ENCODE results near the gene KIF1B. TPM values are rescaled to one million over a fixed set of nuclear protein-coding genes. Genes with fewer than 3 reads are reported as not detected.
A peak's percentile ranks its signal among the peaks of the same experiment; 100 is the strongest.

The KIF1B gene
- total RNA-seq, 1 experiment from 2014 or later: 28.1 TPM

DNA sequence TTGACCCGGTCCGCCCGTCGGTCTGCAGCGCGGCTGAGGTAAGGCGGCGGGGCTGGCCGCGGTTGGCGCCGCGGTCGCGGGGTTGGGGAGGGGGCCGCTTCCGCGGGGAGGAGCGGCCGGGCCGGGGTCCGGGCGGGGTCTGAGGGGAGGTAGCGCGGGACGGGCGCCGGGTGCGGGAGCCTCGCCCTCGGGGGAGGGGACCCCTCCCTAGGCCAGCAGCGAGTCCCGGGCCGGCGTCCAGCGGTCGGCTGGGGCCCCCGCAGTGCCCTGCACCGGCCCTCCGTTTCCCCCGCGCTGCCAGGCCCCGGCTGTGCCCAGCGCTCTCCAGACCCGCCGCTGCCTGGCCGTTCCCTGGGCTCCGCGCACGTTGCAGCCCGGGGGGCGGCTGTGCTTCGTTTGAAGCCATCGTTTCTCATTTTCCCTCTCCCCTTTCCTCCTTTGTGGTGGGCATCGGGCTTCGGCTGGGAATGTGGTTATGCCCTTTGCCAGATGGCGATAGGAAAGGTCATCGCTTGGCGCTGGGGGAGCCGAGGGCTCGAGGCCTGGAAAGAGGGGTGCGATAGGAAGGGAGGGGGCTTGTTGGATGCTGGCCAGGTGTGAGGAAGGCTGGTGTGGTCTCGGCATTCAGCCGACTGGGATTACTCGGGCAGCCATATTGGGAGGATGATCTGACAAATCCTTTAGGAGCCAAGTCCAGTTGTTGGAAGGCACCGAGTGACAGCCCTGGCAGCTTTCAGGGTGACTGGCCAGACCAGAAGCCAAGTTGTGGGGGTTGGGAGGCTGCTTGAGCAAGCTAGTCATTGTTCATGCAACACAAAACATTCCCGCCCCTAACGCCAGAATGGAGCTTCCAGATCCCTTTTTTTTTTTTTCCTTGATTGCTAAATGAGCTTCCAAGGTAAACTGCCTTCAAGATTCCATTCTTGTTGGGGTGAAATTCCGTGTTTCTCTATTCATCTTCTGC is 753 bp downstream of the KIF1B start:
- POLR2A ChIA-PET: interaction anchor here (1.0 to 1.8 kb wide), 3 partner anchors 10 to 127 kb away, joined by 3 to 4 read pairs (median 3); no protein-coding TSS in a partner anchor
- intact Hi-C loops (cut with micrococcal nuclease): loop anchor here (10.0 kb wide), 1 partner anchor 124 kb away; no protein-coding TSS in a partner anchor
- Histone ChIP-seq H3K4me1 (ENCODE audit: control insufficient read depth in 1 of 2, insufficient read depth in 2 of 2, low read length in 2 of 2) (peaks cover 11 to 27% of the 10 kb centered on the region in 2 experiments), H3K9me3 (ENCODE audit: control insufficient read depth in 1 of 2, insufficient read depth in 1 of 2, low read depth in 1 of 2, low read length in 2 of 2) (no peaks in the 10 kb centered on the region), H3K27ac (ENCODE audit: low read depth, low read length) (peak overlapping the region; percentile 74), H3K4me2 (ENCODE audit: low read length) (peak overlapping the region; percentile 96), H4K20me1 (ENCODE audit: insufficient read depth) (peaks cover 4% of the 10 kb centered on the region), H3K79me2 (ENCODE audit: insufficient read depth, low read length) (peaks cover 46% of the 10 kb centered on the region), H3K36me3 (ENCODE audit: control insufficient read depth in 1 of 2, insufficient read depth in 2 of 2, low read length in 2 of 2) (no peaks in the 10 kb centered on the region), H3K9me2 (ENCODE audit: insufficient read depth) (no peaks in the 10 kb centered on the region), H2AFZ (ENCODE audit: low read depth, low read length, poor library complexity, severe bottlenecking) (no peak overlapping the region), H3K27me3 (ENCODE audit: insufficient read depth, low read length) (no peaks in the 10 kb centered on the region), H3K4me3 (replicated peaks in 1 of 2; ENCODE audit: low read depth in 1 of 2, low read length in 2 of 2) (peak overlapping the region; percentile 93 to 99), H3K9ac (ENCODE audit: low read length) (peak overlapping the region; percentile 97)
- peak; percentile 66 for TF ChIP-seq ZFX (IDR thresholded peaks at IDR 0.05)
- TF ChIP-seq CBX3 (IDR thresholded peaks at IDR 0.05; ENCODE audit: low read depth): 0 out of 2 replicates have a peak, but pooled peaks have one; percentile 41
- TF ChIP-seq POLR2AphosphoS5 (IDR thresholded peaks at IDR 0.05; ENCODE audit: low read depth, low read length): peak; percentile 28; the same call in 1 of the 2 replicates
- TF ChIP-seq, protein P1, sequence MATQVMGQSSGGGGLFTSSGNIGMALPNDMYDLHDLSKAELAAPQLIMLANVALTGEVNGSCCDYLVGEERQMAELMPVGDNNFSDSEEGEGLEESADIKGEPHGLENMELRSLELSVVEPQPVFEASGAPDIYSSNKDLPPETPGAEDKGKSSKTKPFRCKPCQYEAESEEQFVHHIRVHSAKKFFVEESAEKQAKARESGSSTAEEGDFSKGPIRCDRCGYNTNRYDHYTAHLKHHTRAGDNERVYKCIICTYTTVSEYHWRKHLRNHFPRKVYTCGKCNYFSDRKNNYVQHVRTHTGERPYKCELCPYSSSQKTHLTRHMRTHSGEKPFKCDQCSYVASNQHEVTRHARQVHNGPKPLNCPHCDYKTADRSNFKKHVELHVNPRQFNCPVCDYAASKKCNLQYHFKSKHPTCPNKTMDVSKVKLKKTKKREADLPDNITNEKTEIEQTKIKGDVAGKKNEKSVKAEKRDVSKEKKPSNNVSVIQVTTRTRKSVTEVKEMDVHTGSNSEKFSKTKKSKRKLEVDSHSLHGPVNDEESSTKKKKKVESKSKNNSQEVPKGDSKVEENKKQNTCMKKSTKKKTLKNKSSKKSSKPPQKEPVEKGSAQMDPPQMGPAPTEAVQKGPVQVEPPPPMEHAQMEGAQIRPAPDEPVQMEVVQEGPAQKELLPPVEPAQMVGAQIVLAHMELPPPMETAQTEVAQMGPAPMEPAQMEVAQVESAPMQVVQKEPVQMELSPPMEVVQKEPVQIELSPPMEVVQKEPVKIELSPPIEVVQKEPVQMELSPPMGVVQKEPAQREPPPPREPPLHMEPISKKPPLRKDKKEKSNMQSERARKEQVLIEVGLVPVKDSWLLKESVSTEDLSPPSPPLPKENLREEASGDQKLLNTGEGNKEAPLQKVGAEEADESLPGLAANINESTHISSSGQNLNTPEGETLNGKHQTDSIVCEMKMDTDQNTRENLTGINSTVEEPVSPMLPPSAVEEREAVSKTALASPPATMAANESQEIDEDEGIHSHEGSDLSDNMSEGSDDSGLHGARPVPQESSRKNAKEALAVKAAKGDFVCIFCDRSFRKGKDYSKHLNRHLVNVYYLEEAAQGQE (IDR thresholded peaks at IDR 0.05; ENCODE audit: low read depth): no peak
- no peak for TF ChIP-seq EZH2phosphoT487 (IDR thresholded peaks at IDR 0.05; ENCODE audit: borderline replicate concordance)
- TF ChIP-seq ELF1 (IDR thresholded peaks at IDR 0.05; ENCODE audit: borderline replicate concordance, low read depth): no peak
- peak; percentile 65 for TF ChIP-seq MAX (IDR thresholded peaks at IDR 0.05)
- TF ChIP-seq TCF7L2 (IDR thresholded peaks at IDR 0.05; ENCODE audit: borderline replicate concordance, extremely low read depth, insufficient read depth, insufficient read length): no peak
- no peak for TF ChIP-seq JUND (IDR thresholded peaks at IDR 0.05)
- TF ChIP-seq YY1 (IDR thresholded peaks at IDR 0.05; ENCODE audit: extremely low read depth, insufficient replicate concordance, low read depth, low read length): peak; percentile 84
- ATAC-seq: peak; percentile 16
- CTCF ChIA-PET: interaction anchor here (0.6 to 2.1 kb wide), 16 partner anchors 8 to 826 kb away, joined by 3 to 27 read pairs (median 5); no protein-coding TSS in a partner anchor
- RAD21 ChIA-PET (ENCODE audit: low non-redundant PET in 1 of 2, low total read pairs in 2 of 2, uncharacterized antibody in 2 of 2, unreplicated experiment in 2 of 2): interaction anchor here in 1 of 2 experiments (1.0 kb wide), 1 partner anchor 127 kb away, joined by 3 read pairs; no protein-coding TSS in a partner anchor
- DNase-seq (ENCODE audit: low read depth, low spot score): peak; percentile 61
- BruUV-seq (replicated peaks): TSS peak; percentile 61

Measured in HCT116 (cell line).